DOHH2 (cell line): ENCODE data around the gene L3MBTL1.

Source experiments
- H3F3A ChIP-seq: fragments of 200-600 bp; sonication (generic), shearing (Covaris generic); 2 replicates; pipeline ENCODE4 v1.6.0; 2016; ENCODE audit warnings: antibody characterized with exemption, mild to moderate bottlenecking; ENCODE audit not compliant: control insufficient read depth, insufficient read depth
- H3K27ac ChIP-seq: fragments of 200-600 bp; sonication (generic); 2 replicates; pipeline ENCODE4 v1.5.1; 2014; ENCODE audit warnings: low read depth, mild to moderate bottlenecking, low read length, moderate library complexity
- H3K27me3 ChIP-seq: fragments of 200-600 bp; sonication (generic); 2 replicates; pipeline ENCODE4 v1.6.1; 2014; ENCODE audit warnings: mild to moderate bottlenecking, low read length, mixed read lengths; ENCODE audit not compliant: control insufficient read depth
- H3K36me3 ChIP-seq: fragments of 200-600 bp; sonication (generic); 2 replicates; pipeline ENCODE4 v1.6.1; 2014; ENCODE audit warnings: mild to moderate bottlenecking, low read length, moderate library complexity, mixed read lengths; ENCODE audit not compliant: control insufficient read depth
- H3K4me1 ChIP-seq: fragments of 200-600 bp; sonication (generic); 2 replicates; pipeline ENCODE4 v1.6.1; 2014; ENCODE audit warnings: mild to moderate bottlenecking, low read length, mixed read lengths; ENCODE audit not compliant: control insufficient read depth
- H3K4me2 ChIP-seq: fragments of 200-600 bp; sonication (generic); 2 replicates; pipeline ENCODE4 v1.6.0; 2014; ENCODE audit warnings: mild to moderate bottlenecking, low read length, moderate library complexity
- H3K4me3 ChIP-seq: fragments of 200-600 bp; sonication (generic); 2 replicates; pipeline ENCODE4 v1.5.1; 2014; ENCODE audit warnings: mild to moderate bottlenecking, low read length, mixed read lengths
- H3K79me2 ChIP-seq: fragments of 200-600 bp; sonication (generic); 2 replicates; pipeline ENCODE4 v1.6.1; 2014; ENCODE audit warnings: mild to moderate bottlenecking, low read length, mixed read lengths; ENCODE audit not compliant: control insufficient read depth
- H3K9me2 ChIP-seq: fragments of 200-600 bp; sonication (generic); replicated peaks from 2 replicates; pipeline ENCODE4 v1.6.1; 2014; ENCODE audit warnings: mild to moderate bottlenecking, low read length, mixed read lengths; ENCODE audit not compliant: control insufficient read depth
- H3K9me3 ChIP-seq: fragments of 200-600 bp; sonication (generic); 2 replicates; pipeline ENCODE4 v1.6.1; 2014; ENCODE audit warnings: antibody characterized with exemption, low read length, mixed read lengths; ENCODE audit not compliant: control insufficient read depth, insufficient read depth
- H4K20me1 ChIP-seq: fragments of 200-600 bp; sonication (generic); 2 replicates; pipeline ENCODE4 v1.6.0; 2014; ENCODE audit warnings: low read depth, mild to moderate bottlenecking, antibody characterized with exemption, low read length, moderate library complexity; ENCODE audit not compliant: control insufficient read depth, insufficient read depth
- CTCF ChIP-seq: fragments of 200-600 bp; sonication (generic); IDR thresholded peaks from one replicate; pipeline ENCODE4 v1.5.1; 2014; ENCODE audit warnings: antibody characterized with exemption, mild to moderate bottlenecking, low read depth, low read length; ENCODE audit not compliant: poor library complexity, severe bottlenecking
- EZH2phosphoT487 ChIP-seq: fragments of 200-600 bp; sonication (generic); IDR thresholded peaks from 2 replicates; pipeline ENCODE4 v1.6.1; 2017; ENCODE audit warnings: borderline replicate concordance, mild to moderate bottlenecking, antibody characterized with exemption, low read length, moderate library complexity, mixed read lengths

Gene L3MBTL1

GRCh38 chr20:43506238-43506637, 1.3 kb upstream of the L3MBTL1 start:
- Histone ChIP-seq H3K9me2 (no peaks in the 10 kb centered on the region), H3K4me2 (no peak overlapping the region), H3F3A (no peaks in the 10 kb centered on the region), H3K27ac (no peak overlapping the region), H4K20me1 (no peaks in the 10 kb centered on the region), H3K9me3 (no peaks in the 10 kb centered on the region), H3K79me2 (no peaks in the 10 kb centered on the region), H3K36me3 (no peaks in the 10 kb centered on the region), H3K4me3 (no peak overlapping the region), H3K4me1 (no peaks in the 10 kb centered on the region; the same call in 1 of the 2 replicates), H3K27me3 (peaks cover 25% of the 10 kb centered on the region)
- TF ChIP-seq EZH2phosphoT487 (no peak), CTCF (no peak)

GRCh38 chr20:43508106-43508505, 609 bp downstream of the L3MBTL1 start:
- no peaks in the 10 kb centered on the region for H3K9me3 ChIP-seq
- TF ChIP-seq EZH2phosphoT487, result no peak
- no peak for TF ChIP-seq CTCF
- peaks cover under 1% of the 10 kb centered on the region for H3K4me1 ChIP-seq
- H3K4me3 ChIP-seq, result peak overlapping the region; percentile 22; the same call in 1 of the 2 replicates
- no peaks in the 10 kb centered on the region for H3K79me2 ChIP-seq
- no peaks in the 10 kb centered on the region for H3K36me3 ChIP-seq
- H3K27ac ChIP-seq, result no peak overlapping the region
- H3K27me3 ChIP-seq, result peaks cover 25% of the 10 kb centered on the region
- no peaks in the 10 kb centered on the region for H3F3A ChIP-seq
- no peaks in the 10 kb centered on the region for H4K20me1 ChIP-seq
- no peaks in the 10 kb centered on the region for H3K9me2 ChIP-seq
- peak overlapping the region; percentile 36 for H3K4me2 ChIP-seq

GRCh38 chr20:43508604-43509040, 1.1 kb downstream of the L3MBTL1 start:
- no peaks in the 10 kb centered on the region for H3K9me3 ChIP-seq
- no peak overlapping the region for H3K27ac ChIP-seq
- H4K20me1 ChIP-seq, result no peaks in the 10 kb centered on the region
- TF ChIP-seq CTCF (no peak), EZH2phosphoT487 (no peak)
- no peaks in the 10 kb centered on the region for H3K36me3 ChIP-seq
- no peaks in the 10 kb centered on the region for H3K79me2 ChIP-seq
- no peak overlapping the region for H3K4me3 ChIP-seq
- H3K27me3 ChIP-seq, result peaks cover 25% of the 10 kb centered on the region
- H3K9me2 ChIP-seq, result no peaks in the 10 kb centered on the region
- no peaks in the 10 kb centered on the region for H3F3A ChIP-seq
- peaks cover 6% of the 10 kb centered on the region for H3K4me1 ChIP-seq
- no peak overlapping the region for H3K4me2 ChIP-seq
